CD4-positive, alpha-beta T cell treated with Interleukin-17A for 4 hours (primary cell): ENCODE results near the gene ZRANB3.
"Not testable (repeated sequence)": the region's sequence is repeated elsewhere in the genome, so short reads cannot be mapped to it uniquely, and the experiment has no call there.

Source experiments
- DNase-seq: peaks from one replicate; pipeline ENCODE4 v3.0.0-alpha.2; 2020; ENCODE audit warnings: mixed read lengths

Gene ZRANB3

DNA sequence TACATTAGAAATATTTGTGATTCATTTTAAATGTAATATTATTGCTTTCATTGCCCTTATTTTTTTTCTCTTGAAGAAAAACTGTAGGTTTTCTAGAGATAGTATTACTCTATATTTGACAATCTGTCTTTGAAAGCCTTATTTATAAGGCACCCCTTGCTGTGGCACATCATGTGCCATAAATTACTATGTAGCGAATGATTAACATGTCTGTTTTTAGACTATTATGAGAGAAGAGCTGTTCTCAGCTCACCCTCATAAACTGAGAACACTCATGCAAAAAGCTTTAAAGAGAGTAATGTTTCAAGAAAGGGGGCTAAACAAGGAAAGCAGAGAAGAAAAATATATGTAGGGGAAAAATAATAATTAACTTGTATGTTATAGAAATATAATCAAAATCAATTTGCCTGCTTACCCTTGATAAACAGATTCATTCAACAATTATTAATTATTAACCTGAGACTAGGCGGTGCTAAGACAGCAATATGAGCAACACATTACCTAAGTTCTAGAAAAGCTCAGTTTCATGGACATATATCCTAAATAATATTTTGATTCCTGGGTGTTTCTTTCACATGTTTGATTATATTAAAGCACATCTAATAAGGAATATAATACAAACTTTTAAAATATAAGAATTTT lies 409.9 kb downstream of the ZRANB3 start:
- DNase-seq: no peak

DNA sequence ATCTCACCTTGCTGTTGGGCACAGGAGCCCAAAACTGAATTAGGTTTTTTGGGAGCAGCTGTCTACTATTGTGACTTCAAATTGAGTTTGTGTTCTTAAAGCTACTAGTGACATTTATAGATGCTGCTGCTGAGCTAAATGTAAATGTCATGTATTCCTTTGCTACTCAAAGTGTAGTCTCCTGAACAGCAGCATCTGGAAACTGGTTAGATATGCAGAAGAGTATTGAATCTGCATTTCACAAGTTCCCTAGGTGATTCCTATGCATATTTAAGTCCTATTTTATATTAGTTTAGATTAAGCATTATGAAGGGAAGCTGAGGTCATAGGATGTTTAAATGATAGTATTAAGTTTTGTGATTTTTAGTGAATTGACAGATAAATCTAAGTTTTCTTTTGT lies 411.4 kb downstream of the ZRANB3 start:
- DNase-seq: no peak

DNA sequence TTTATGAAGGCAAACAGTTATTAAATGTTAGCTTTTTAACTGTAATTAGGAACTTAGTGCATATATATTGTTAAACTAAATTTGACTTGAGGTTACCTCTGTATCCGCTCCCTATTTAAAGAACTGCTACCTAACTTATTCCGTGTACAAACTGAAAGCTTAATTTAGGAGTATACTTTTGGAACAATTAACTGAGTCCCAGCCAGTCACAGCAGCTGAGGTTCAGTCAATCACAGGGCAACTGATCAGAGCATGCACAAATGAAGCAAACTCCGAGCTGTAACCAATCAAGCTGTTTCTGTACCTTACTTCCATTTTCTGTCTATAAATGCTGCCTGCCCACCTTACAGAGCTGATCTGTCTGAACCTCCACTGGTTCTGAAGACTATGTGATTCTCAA lies 417.7 kb downstream of the ZRANB3 start:
- no peak for DNase-seq

DNA sequence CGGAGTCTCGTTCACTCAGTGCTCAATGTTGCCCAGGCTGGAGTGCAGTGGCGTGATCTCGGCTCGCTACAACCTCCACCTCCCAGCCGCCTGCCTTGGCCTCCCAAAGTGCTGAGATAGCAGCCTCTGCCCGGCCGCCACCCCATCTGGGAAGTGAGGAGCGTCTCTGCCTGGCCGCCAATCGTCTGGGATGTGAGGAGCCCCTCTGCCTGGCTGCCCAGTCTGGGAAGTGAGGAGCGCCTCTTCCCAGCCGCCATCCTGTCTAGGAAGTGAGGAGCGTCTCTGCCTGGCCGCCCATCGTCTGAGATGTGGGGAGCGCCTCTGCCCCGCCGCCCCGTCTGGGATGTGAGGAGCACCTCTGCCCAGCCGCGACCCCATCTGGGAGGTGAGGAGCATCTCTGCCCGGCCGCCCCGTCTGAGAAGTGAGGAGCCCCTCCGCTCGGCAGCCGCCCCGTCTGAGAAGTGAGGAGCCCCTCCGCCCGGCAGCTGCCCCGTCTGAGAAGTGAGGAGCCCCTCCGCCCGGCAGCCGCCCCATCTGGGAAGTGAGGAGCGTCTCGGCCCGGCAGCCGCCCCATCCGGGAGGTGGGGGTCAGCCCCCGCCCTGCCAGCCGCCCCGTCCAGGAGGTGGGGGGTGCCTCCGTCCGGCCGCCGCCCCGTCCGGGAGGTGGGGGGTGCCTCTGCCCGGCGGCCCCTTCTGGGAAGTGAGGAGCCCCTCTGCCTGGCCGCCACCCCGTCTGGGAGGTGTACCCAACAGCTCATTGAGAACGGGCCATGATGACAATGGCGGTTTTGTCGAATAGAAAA lies 425.3 kb downstream of the ZRANB3 start:
- not testable (repeated sequence) for DNase-seq

DNA sequence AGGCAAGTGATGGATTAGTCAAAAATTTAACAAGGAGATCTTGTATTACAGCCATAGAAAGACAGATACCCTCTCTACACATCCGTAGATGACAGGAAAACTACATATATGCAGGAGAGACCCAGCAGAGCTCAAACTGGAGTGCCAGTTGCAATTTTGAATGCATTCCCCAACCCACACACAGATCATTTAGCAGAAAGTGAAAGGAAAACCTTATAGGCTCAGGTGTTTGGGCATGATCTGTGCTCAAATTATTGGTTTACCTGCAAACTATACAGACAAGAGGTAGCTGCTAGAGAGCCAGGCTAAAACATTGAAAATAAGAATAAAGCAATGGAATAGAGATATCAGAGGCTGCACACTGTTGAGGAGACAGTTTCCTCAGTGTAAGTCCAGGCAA lies 427.2 kb downstream of the ZRANB3 start:
- no peak for DNase-seq

DNA sequence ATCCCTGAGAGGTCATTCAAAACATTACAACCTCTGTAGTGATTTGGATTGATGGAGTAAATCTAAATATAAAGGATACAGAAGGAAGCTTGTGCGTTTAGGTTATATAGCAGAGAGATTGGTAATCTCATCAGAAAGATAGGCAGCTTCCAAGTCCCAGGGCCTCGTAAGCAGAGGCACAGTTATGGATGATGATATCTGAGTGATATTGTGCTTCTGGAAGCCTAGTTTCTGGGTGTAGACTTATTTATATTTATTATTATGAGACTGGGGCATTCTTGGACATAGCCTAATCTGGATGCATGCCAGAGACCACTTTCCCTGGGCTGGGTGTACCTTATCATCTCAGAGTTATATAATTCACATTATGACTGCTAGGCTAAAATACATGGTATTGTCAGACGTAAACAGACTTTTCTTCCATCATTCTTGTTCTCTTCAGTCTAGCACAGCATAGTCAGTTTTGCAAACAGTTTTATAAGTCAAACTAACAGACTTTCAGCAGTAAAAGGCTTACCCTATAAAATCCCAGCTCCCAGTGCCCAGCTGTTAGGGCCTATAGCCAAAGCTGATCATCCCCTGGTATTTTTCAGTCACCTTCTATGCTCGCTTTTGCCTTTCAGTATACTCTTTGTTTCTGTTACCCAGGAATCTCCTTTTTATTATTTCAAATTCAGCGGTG lies 431.1 kb downstream of the ZRANB3 start:
- no peak for DNase-seq

DNA sequence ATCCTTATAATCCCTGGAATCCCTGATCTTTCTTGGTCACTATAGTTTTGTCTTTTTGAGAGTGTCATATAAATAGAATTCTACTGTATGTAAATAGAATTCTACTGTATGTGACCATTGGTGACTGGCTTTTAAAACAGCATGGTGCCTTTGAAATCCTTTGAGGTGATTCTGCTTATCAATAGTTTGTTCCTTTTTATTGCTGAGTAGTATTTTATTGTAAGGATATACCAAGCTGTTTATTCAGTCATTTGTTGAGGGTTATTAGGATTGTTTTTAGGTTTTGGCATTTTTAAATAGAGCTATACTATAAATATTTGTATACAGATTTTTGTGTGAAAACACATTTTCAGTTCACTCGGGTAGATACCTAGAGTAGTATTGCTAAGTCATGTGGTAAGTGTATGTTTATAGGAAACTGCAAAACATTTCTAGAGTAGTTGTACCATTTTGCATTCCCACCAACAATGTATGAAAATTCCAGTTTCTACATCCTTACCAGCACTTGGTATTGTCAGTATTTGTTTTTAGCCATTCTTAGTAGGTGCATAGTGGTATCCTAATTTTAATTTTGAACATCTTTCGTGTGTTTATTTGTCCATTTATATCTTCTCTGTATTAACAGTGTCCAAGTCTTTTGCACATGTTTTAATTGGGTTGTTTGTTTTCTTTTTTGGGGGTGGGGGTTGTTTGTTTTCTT lies 433.3 kb downstream of the ZRANB3 start:
- DNase-seq: no peak

DNA sequence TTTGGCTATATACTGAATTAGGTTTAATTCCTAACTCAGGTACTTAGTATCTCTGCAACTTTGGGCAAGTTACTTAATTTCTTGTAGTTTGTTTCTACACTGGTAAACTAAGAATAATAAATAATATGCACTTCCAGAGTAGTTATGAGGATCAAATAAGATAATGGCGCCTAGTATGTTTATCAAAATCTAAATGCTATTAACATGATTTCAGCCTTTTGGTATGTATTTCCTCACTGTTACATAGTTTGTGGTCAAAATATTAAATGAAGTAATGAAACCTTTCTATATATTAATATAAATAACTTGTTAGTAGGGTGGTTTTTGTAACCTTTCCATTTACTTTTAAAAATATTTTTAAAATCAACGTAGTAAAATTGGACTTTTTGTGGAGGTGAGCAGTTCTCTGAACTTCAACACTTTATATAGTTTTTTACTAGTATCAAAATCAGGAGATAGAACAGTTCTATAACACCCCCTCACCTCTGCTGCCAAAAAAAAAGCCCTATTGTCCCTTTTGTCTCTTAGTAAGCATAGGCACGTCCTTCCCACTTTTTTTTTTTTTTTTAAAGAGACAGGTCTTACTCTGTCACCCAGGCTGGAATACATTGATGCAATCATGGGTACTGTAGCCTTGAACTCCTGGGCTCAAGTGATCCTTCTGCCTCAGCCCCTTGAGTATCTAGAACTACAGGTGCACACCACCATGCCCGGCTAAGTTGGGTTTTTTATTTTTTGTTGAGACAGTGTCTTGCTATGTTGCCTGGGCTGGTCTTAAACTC lies 434.2 kb downstream of the ZRANB3 start:
- DNase-seq: no peak

DNA sequence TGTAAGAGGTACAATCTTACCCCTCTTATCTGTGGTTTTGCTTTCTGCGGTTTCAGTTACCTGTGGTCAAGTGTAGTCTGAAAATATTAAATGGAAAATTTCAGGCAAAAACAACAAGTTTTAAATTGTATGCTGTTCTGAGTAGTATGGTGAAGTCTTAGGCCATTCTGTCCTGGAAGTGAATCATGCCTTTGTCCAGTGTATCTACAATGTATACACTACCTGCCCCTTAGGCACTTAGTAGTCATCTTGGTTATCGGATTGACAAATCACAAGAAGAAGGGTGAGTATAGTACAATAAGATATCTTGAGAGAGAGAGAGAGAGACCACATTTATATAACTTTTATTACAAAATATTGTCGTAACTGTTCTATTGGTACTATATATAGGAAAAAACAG lies 435.4 kb downstream of the ZRANB3 start:
- no peak for DNase-seq

DNA sequence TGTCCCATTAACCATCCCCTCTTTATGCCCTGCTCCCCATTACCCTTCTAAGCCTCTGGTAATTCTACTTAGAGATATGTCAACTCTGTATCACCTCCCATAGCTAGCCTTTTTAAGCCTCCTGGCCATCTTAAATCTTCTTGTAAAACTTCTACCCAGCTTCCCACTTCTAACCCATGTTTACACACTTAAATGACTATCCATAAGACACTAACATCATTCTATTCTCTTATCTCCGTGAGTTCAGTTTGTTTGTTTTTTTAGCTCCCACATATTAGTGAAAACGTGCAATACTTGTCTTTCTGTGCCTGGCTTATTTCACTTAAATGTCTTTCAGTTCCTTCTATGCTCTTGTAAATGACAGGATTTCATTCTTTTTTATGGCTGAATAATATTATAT lies 436.5 kb downstream of the ZRANB3 start:
- no peak for DNase-seq

DNA sequence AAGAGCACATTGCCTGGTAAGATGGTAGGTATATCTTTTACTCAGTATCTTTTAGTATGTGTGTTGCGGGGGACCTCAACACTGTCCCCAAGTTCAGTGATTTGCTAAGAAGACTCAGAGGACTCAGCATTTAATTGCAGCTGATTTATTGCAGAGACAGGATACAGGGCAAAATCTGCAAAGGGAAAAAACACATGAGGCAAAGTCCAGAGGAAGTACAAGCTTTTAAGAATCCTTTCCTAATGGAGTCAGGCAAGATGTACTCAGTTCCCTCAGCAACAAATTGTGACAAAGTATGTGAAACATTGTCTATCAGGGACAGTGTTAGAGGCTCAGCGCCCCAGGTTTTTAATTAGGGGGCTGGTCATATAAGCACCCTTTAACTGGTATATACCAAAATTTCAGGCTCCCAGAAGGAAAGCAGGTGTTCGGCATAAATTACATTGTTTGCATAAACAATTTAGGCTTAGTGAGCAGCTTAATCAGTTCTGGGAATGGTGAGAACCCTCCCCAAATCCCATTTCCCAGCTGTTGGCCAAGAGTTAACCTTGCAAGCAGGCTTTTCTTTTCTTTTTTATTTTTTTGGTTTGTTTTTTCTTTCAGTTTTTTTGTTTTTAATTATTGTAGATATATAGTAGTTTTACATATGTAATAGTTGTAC lies 437.2 kb downstream of the ZRANB3 start:
- DNase-seq: no peak

DNA sequence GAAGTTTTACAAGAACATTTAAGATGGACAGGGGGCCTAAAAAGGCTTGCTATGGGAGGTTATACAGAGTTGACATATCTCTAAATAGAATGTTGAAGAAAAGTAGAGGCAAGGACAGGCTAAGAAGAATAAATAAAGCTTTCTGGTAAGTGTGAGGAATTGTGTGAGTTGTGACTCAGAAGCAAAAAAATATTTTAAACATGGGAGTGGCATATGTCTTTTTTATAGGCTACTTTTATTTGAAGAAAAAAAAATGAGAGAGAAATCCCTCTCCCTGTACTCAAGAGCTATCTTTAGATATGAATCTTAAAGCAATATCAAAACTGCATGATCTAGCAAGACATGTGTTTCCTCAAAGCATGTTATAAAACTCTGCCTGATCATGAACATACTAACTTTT lies 437.8 kb downstream of the ZRANB3 start:
- DNase-seq: no peak

DNA sequence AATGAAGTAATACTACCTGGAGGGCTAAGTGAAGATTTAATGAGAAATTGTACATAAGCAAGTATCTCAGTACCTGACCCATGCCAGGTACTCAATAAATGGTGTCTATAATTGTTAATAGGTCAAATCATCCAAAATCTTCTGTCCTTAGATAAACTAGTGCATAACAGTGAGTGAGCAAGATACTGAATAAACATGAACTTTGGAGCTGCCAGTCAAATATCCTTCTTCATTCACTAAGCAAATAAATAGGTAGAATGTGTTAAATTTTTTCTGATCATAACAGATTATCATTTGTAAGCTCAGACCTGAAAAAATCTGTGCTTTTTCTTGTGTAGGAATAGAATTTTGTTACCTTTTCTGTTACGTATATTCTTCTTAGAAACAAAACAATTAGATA lies 439.3 kb downstream of the ZRANB3 start:
- DNase-seq: no peak

DNA sequence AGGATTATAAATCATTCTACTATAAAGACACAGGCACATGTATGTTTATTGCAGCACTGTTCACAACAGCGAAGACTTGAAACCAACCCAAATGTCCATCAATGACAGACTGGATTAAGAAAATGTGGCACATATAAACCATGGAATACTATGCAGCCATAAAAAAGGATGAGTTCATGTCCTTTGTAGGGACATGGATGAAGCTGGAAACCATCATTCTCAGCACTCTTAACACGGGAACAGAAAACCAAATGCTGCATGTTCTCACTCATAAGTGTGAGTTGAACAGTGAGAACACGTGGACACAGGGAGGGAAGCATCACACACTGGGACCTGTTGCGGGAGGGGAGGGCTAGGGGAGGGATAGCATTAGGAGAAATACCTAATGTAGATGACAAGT lies 441.4 kb downstream of the ZRANB3 start:
- DNase-seq: not testable (repeated sequence)
